GM18861 (cell line): Measurements from ENCODE around the gene WRAP73.

Source experiments
- ATAC-seq: cut with Tn5 transposase; IDR thresholded peaks from one replicate; pipeline ENCODE4 v1.9.1; 2021; ENCODE audit not compliant: unreplicated experiment

Gene WRAP73

GRCh38 chr1:3650248-3651025 is 534 bp upstream of the WRAP73 start:
- ATAC-seq: peak; percentile 12

GRCh38 chr1:3646596-3646995 is 3.3 kb downstream of the WRAP73 start:
- ATAC-seq: no peak

- no peak for ATAC-seq
These were observed 4.1 kb downstream of the WRAP73 start for GRCh38 chr1:3645666-3646355.

- no peak for ATAC-seq
These were observed 4.7 kb downstream of the WRAP73 start for GRCh38 chr1:3645247-3645646.

GRCh38 chr1:3644273-3644672 is 5.6 kb downstream of the WRAP73 start:
- ATAC-seq: no peak

GRCh38 chr1:3642919-3643675 is 6.8 kb downstream of the WRAP73 start:
- no peak for ATAC-seq

GRCh38 chr1:3641816-3642215 is 8.1 kb downstream of the WRAP73 start:
- ATAC-seq: no peak

- ATAC-seq: no peak
These were observed 8.7 kb downstream of the WRAP73 start for GRCh38 chr1:3641046-3641760.

- ATAC-seq: no peak
These were observed 9.6 kb downstream of the WRAP73 start for GRCh38 chr1:3640121-3640837.

GRCh38 chr1:3639397-3639911 is 10.4 kb downstream of the WRAP73 start:
- no peak for ATAC-seq

GRCh38 chr1:3638676-3639075 is 11.2 kb downstream of the WRAP73 start:
- ATAC-seq: no peak

- no peak for ATAC-seq
These were observed 11.9 kb downstream of the WRAP73 start for GRCh38 chr1:3638027-3638426.

- no peak for ATAC-seq
These were observed 13.4 kb downstream of the WRAP73 start for GRCh38 chr1:3636531-3636930.

- no peak for ATAC-seq
These were observed 13.8 kb downstream of the WRAP73 start for GRCh38 chr1:3636080-3636479.

GRCh38 chr1:3634059-3634800 is 15.7 kb downstream of the WRAP73 start:
- ATAC-seq: no peak

GRCh38 chr1:3633344-3634058 is 16.4 kb downstream of the WRAP73 start:
- no peak for ATAC-seq

- no peak for ATAC-seq
These were observed 17.1 kb downstream of the WRAP73 start for GRCh38 chr1:3632716-3633343.

GRCh38 chr1:3632298-3632697 is 17.6 kb downstream of the WRAP73 start:
- ATAC-seq: no peak
